Measurements from ENCODE around the gene USPL1.
"Not testable (repeated sequence)": the region's sequence is repeated elsewhere in the genome, so short reads cannot be mapped to it uniquely, and the experiment has no call there.

The USPL1 gene

DNA sequence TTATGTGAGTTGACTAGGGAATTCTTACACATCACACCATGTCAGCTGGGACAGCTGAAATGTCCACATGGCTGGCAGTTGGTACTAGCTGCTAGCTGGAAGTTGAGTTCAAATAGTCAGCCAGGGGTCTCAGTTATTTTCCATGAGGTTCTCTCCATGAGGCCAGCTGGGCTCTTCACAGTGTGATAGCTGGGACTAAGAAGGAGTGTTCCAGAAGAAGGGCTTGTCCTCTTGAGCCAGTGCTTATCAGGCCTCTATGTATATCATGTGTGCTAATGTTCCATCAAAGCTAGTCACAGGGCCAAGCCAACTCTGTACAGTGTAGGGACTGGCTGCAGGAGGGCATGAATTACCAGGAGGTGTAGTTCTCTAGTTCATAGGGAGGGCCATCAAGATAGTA lies 11.8 kb downstream of the USPL1 start:
- no peak overlapping the region for H3K27ac ChIP-seq (ENCODE audit: low read depth, low read length)
- H3K9ac ChIP-seq (ENCODE audit: low read length in 5 of 5), result no peak overlapping the region
- H3K9me3 ChIP-seq (ENCODE audit: control insufficient read depth in 5 of 5, low read length in 5 of 5), result no peaks in the 10 kb centered on the region
- H3K27me3 ChIP-seq (ENCODE audit: control insufficient read depth in 5 of 5, insufficient read depth in 4 of 5, low read length in 5 of 5), result no peaks in the 10 kb centered on the region
- H3K4me1 ChIP-seq (ENCODE audit: control insufficient read depth in 5 of 5, insufficient read depth in 5 of 5, low read length in 5 of 5), result peaks cover 0 to 15% (median 7%) of the 10 kb centered on the region in 5 donors
- H3K36me3 ChIP-seq (ENCODE audit: control insufficient read depth in 5 of 5, insufficient read depth in 5 of 5, low read length in 5 of 5), result peaks cover 14 to 39% (median 28%) of the 10 kb centered on the region in 5 donors
- H3K4me3 ChIP-seq (ENCODE audit: low read depth in 1 of 5, low read length in 5 of 5), result no peak overlapping the region

DNA sequence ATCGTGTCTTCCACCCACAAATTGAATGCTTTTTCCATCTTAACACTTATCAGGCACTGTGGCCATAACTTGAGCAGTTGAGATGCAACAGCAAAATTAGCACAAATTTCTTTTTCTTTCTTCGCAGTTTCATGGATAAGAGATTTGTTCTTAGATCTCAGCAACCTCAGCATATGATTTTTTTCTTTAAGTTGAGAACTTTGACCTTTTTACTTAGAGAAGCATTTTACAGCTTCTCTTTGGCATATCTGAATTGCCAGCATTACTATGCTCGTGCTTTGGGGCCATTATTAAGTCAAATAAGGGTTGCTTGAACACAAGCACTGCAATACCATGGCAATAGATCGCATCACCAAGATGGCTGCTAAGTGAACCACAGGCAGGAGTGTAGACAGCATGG lies 16.1 kb downstream of the USPL1 start:
- no peak overlapping the region for H3K4me3 ChIP-seq (ENCODE audit: low read depth in 1 of 5, low read length in 5 of 5)
- H3K27me3 ChIP-seq (ENCODE audit: control insufficient read depth in 5 of 5, insufficient read depth in 4 of 5, low read length in 5 of 5), result no peaks in the 10 kb centered on the region
- peaks cover 14 to 33% (median 21%) of the 10 kb centered on the region in 5 donors for H3K36me3 ChIP-seq (ENCODE audit: control insufficient read depth in 5 of 5, insufficient read depth in 5 of 5, low read length in 5 of 5)
- no peak overlapping the region for H3K27ac ChIP-seq (ENCODE audit: low read depth, low read length)
- no peaks in the 10 kb centered on the region for H3K9me3 ChIP-seq (ENCODE audit: control insufficient read depth in 5 of 5, low read length in 5 of 5)
- H3K9ac ChIP-seq (ENCODE audit: low read length in 5 of 5), result no peak overlapping the region
- peaks cover 3 to 41% (median 23%) of the 10 kb centered on the region in 5 donors for H3K4me1 ChIP-seq (ENCODE audit: control insufficient read depth in 5 of 5, insufficient read depth in 5 of 5, low read length in 5 of 5)

DNA sequence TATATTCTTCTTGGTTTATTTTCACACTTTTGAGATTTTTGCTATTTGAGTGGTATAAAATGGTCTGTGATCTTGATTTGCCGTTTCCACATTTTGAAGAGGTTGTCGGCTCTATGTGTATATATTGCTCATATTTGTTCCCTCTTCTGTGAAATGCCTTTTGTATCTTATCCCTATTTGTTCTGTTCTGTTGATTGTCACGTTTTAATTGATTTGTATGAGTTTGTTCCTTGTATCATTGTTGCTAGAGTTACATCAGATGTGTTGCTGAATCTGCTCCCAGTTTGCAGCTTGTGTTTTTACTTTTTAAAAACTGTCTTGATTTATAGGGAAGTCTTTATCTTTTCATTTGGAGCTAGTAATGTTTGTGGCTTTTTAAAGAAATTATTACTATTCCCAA lies 17.1 kb downstream of the USPL1 start:
- Histone ChIP-seq H3K4me1 (ENCODE audit: control insufficient read depth in 5 of 5, insufficient read depth in 5 of 5, low read length in 5 of 5) (peaks cover 3 to 34% (median 16%) of the 10 kb centered on the region in 5 donors), H3K9ac (ENCODE audit: low read length in 5 of 5) (no peak overlapping the region), H3K36me3 (ENCODE audit: control insufficient read depth in 5 of 5, insufficient read depth in 5 of 5, low read length in 5 of 5) (peaks cover 13 to 28% (median 18%) of the 10 kb centered on the region in 5 donors), H3K27ac (ENCODE audit: low read depth, low read length) (no peak overlapping the region), H3K4me3 (ENCODE audit: low read depth in 1 of 5, low read length in 5 of 5) (no peak overlapping the region), H3K9me3 (ENCODE audit: control insufficient read depth in 5 of 5, low read length in 5 of 5) (no peaks in the 10 kb centered on the region), H3K27me3 (ENCODE audit: control insufficient read depth in 5 of 5, insufficient read depth in 4 of 5, low read length in 5 of 5) (no peaks in the 10 kb centered on the region)

DNA sequence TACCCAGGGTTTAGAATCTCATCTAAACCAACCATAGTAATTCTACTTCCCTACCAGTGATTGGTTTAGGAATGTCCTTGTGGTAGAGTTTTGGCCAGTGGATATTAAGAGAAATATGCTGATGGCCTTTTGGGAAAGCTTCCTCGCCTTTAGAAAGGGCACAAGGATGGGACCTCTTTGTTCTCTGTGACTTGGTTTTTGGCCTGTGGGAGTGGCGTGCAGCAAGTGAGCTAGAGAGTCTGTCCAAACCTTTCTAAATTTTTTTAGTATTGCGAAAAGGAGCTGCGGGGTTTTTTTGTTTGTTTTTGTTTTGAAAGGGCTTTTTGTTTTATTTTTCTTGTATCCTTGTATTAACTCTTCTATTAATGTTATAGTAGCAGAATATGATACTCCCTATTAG lies 20.6 kb downstream of the USPL1 start:
- H3K4me1 ChIP-seq (ENCODE audit: control insufficient read depth in 5 of 5, insufficient read depth in 5 of 5, low read length in 5 of 5), result peaks cover 3 to 34% (median 16%) of the 10 kb centered on the region in 5 donors
- H3K27me3 ChIP-seq (ENCODE audit: control insufficient read depth in 5 of 5, insufficient read depth in 4 of 5, low read length in 5 of 5), result no peaks in the 10 kb centered on the region
- peaks cover 13 to 30% (median 20%) of the 10 kb centered on the region in 5 donors for H3K36me3 ChIP-seq (ENCODE audit: control insufficient read depth in 5 of 5, insufficient read depth in 5 of 5, low read length in 5 of 5)
- no peak overlapping the region for H3K4me3 ChIP-seq (ENCODE audit: low read depth in 1 of 5, low read length in 5 of 5)
- no peak overlapping the region for H3K9ac ChIP-seq (ENCODE audit: low read length in 5 of 5)
- no peaks in the 10 kb centered on the region for H3K9me3 ChIP-seq (ENCODE audit: control insufficient read depth in 5 of 5, low read length in 5 of 5)
- H3K27ac ChIP-seq (ENCODE audit: low read depth, low read length), result peak overlapping the region; percentile 9

DNA sequence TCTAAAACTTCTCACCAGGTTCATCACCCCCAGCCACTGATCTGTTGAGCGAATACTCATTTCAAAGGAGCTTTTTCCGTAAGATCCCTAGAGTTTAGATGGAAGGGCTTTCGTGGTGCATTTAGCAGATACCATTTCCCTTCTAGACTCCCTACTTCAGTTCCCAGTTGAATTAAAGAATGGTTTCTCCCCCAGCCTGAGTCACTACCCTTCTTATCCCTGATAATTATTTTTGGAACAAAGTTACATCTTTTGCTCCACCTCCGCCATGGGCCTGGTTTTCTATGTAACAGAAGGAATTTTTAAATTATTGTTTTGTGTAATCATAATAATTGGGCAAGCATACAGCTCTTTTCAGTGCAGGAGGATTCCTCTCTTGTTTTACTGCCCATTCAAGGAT lies 22.0 kb downstream of the USPL1 start:
- no peak overlapping the region for H3K27ac ChIP-seq (ENCODE audit: low read depth, low read length)
- peaks cover 16 to 39% (median 27%) of the 10 kb centered on the region in 5 donors for H3K36me3 ChIP-seq (ENCODE audit: control insufficient read depth in 5 of 5, insufficient read depth in 5 of 5, low read length in 5 of 5)
- H3K4me3 ChIP-seq (ENCODE audit: low read depth in 1 of 5, low read length in 5 of 5), result no peak overlapping the region
- no peaks in the 10 kb centered on the region for H3K9me3 ChIP-seq (ENCODE audit: control insufficient read depth in 5 of 5, low read length in 5 of 5)
- H3K4me1 ChIP-seq (ENCODE audit: control insufficient read depth in 5 of 5, insufficient read depth in 5 of 5, low read length in 5 of 5), result peaks cover 3 to 33% (median 15%) of the 10 kb centered on the region in 5 donors
- H3K27me3 ChIP-seq (ENCODE audit: control insufficient read depth in 5 of 5, insufficient read depth in 4 of 5, low read length in 5 of 5), result no peaks in the 10 kb centered on the region
- H3K9ac ChIP-seq (ENCODE audit: low read length in 5 of 5), result no peak overlapping the region

DNA sequence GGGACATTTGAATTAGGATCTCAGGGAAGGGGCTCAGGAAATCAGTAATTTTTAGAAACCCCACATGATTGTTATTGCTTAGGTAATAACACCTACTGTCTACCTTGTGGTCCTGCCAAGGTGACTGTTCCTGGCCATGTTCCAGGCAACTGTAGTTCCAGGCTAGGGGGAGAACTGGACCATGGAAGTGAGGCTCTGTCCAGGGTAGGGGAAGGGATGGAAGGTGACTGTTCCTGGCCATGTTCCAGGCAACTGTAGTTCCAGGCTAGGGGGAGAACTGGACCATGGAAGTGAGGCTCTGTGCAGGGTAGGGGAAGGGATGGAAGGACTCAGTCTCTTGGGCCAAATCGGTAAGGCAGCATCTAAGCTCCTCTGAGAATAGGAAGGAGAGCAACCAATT lies 23.5 kb downstream of the USPL1 start:
- not testable (repeated sequence) for H3K4me3 ChIP-seq (ENCODE audit: low read depth in 1 of 5, low read length in 5 of 5); H3K9me3 ChIP-seq (ENCODE audit: control insufficient read depth in 5 of 5, low read length in 5 of 5); H3K9ac ChIP-seq (ENCODE audit: low read length in 5 of 5); H3K27ac ChIP-seq (ENCODE audit: low read depth, low read length); H3K27me3 ChIP-seq (ENCODE audit: control insufficient read depth in 5 of 5, insufficient read depth in 4 of 5, low read length in 5 of 5)
- peaks cover 22 to 48% (median 33%) of the 10 kb centered on the region in 5 donors for H3K36me3 ChIP-seq (ENCODE audit: control insufficient read depth in 5 of 5, insufficient read depth in 5 of 5, low read length in 5 of 5)
- peaks cover 3 to 31% (median 16%) of the 10 kb centered on the region in 5 donors for H3K4me1 ChIP-seq (ENCODE audit: control insufficient read depth in 5 of 5, insufficient read depth in 5 of 5, low read length in 5 of 5)

DNA sequence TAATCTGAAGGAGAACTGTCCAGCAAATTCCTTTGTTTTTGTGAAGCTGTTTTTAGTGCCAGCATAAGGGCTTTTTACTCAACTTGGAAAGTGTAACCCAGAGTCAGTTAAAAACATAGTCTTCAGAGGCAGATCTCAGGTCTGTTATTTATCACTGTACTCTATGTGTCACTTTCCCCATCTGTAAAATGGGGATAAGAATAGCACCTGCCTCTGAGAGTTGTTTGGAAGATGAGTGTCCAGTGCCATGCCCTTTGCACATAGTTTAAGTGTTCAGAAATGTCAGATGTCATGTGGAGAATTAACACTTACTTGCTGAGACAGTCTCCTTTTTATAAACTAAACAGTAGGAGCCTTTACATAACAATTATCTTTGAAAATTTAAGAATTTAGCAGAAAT lies 27.9 kb downstream of the USPL1 start:
- Histone ChIP-seq H3K9ac (ENCODE audit: low read length in 5 of 5) (peak overlapping the region in 1 of 5 donors; percentile 32), H3K36me3 (ENCODE audit: control insufficient read depth in 5 of 5, insufficient read depth in 5 of 5, low read length in 5 of 5) (peaks cover 43 to 81% (median 69%) of the 10 kb centered on the region in 5 donors), H3K9me3 (ENCODE audit: control insufficient read depth in 5 of 5, low read length in 5 of 5) (no peaks in the 10 kb centered on the region), H3K4me1 (ENCODE audit: control insufficient read depth in 5 of 5, insufficient read depth in 5 of 5, low read length in 5 of 5) (peaks cover 0 to 17% (median 11%) of the 10 kb centered on the region in 5 donors), H3K4me3 (ENCODE audit: low read depth in 1 of 5, low read length in 5 of 5) (no peak overlapping the region), H3K27ac (ENCODE audit: low read depth, low read length) (peak overlapping the region; percentile 34), H3K27me3 (ENCODE audit: control insufficient read depth in 5 of 5, insufficient read depth in 4 of 5, low read length in 5 of 5) (no peaks in the 10 kb centered on the region)

DNA sequence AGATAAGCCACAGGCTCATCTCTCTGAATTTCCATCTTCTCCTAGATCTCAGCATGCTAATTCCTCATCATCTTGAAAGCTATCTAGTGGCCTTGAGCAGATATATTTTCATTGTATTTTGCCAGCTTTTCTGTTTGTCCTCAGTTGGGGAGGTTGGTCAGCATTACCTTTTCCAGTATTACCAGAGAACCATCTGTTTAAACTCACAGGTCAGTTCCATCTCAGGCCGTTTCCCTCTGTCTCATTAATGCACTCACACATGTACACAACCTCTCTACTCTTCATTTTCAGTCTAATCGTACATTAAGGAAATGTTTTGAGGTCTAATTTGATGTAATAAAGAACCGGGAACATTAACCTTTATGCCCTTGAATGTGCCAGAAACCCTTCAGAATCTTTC lies 29.7 kb downstream of the USPL1 start:
- H3K27me3 ChIP-seq (ENCODE audit: control insufficient read depth in 5 of 5, insufficient read depth in 4 of 5, low read length in 5 of 5), result no peaks in the 10 kb centered on the region
- H3K9ac ChIP-seq (ENCODE audit: low read length in 5 of 5), result no peak overlapping the region
- peaks cover 0 to 17% (median 11%) of the 10 kb centered on the region in 5 donors for H3K4me1 ChIP-seq (ENCODE audit: control insufficient read depth in 5 of 5, insufficient read depth in 5 of 5, low read length in 5 of 5)
- H3K9me3 ChIP-seq (ENCODE audit: control insufficient read depth in 5 of 5, low read length in 5 of 5), result no peaks in the 10 kb centered on the region
- peaks cover 47 to 77% (median 64%) of the 10 kb centered on the region in 5 donors for H3K36me3 ChIP-seq (ENCODE audit: control insufficient read depth in 5 of 5, insufficient read depth in 5 of 5, low read length in 5 of 5)
- no peak overlapping the region for H3K4me3 ChIP-seq (ENCODE audit: low read depth in 1 of 5, low read length in 5 of 5)
- H3K27ac ChIP-seq (ENCODE audit: low read depth, low read length), result no peak overlapping the region

DNA sequence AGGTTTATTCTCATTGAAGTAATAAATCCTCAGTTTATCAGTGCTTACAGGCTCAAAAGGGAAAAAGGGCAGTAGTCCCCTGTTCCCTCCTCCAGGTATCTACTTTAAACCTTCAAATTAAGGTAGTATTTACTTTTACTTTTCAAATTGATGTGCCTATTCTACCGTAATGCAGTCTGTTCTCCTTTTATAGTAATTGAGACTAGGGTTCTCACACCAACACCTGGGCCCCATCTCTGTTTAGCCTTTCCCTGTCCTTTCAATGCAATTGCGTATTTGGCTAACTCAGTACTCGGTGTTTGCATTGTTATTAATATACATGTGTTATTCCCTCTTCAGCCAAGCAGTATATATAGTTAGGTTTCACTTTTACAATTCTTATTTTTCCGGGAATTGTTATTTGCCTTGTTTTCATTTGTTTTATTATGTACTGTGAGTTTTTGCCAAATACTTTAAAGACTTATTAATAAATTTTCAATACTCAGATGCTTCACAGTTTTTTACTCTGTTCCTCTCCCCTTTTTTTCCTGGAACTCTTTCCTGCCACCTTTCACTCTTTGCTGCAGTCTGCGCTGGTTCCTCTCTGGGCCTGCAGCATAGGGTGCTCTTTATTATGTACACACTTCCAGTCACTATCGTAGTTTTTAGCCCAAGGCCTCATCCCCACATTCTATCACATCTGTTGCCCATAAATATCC lies 30.3 kb downstream of the USPL1 start:
- H3K9me3 ChIP-seq (ENCODE audit: control insufficient read depth in 5 of 5, low read length in 5 of 5), result no peaks in the 10 kb centered on the region
- no peaks in the 10 kb centered on the region for H3K27me3 ChIP-seq (ENCODE audit: control insufficient read depth in 5 of 5, insufficient read depth in 4 of 5, low read length in 5 of 5)
- H3K9ac ChIP-seq (ENCODE audit: low read length in 5 of 5), result no peak overlapping the region
- peaks cover 46 to 73% (median 61%) of the 10 kb centered on the region in 5 donors for H3K36me3 ChIP-seq (ENCODE audit: control insufficient read depth in 5 of 5, insufficient read depth in 5 of 5, low read length in 5 of 5)
- H3K4me3 ChIP-seq (ENCODE audit: low read depth in 1 of 5, low read length in 5 of 5), result no peak overlapping the region
- H3K4me1 ChIP-seq (ENCODE audit: control insufficient read depth in 5 of 5, insufficient read depth in 5 of 5, low read length in 5 of 5), result peaks cover 0 to 17% (median 11%) of the 10 kb centered on the region in 5 donors
- H3K27ac ChIP-seq (ENCODE audit: low read depth, low read length), result no peak overlapping the region

DNA sequence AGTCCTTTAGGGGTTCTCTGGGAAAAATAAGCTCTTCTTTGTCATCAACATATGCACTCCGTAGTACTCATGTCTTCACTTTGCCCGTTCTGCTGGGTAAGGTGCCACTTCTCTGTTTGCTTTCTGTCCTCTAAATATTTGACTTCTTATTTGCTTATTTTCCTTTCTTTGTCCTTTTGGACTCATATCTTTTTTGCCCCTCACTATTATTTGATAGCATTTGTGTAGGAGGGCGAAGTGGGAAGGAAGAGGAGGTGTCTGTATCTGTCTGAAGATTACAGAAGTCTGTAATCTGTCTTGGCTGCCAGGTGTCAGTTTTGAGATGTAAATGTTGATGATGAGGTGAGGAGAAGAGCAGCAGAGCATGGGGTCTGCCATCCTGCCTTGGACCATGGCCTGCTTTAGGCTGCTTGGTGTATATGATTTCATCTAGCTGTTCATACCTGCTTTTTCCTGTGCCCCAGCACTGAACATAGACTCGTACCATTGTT lies 30.8 kb downstream of the USPL1 start:
- Histone ChIP-seq H3K9me3 (ENCODE audit: control insufficient read depth in 5 of 5, low read length in 5 of 5) (no peaks in the 10 kb centered on the region), H3K4me3 (ENCODE audit: low read depth in 1 of 5, low read length in 5 of 5) (no peak overlapping the region), H3K9ac (ENCODE audit: low read length in 5 of 5) (no peak overlapping the region), H3K36me3 (ENCODE audit: control insufficient read depth in 5 of 5, insufficient read depth in 5 of 5, low read length in 5 of 5) (peaks cover 47 to 72% (median 56%) of the 10 kb centered on the region in 5 donors), H3K4me1 (ENCODE audit: control insufficient read depth in 5 of 5, insufficient read depth in 5 of 5, low read length in 5 of 5) (peaks cover 0 to 17% (median 11%) of the 10 kb centered on the region in 5 donors), H3K27ac (ENCODE audit: low read depth, low read length) (no peak overlapping the region), H3K27me3 (ENCODE audit: control insufficient read depth in 5 of 5, insufficient read depth in 4 of 5, low read length in 5 of 5) (no peaks in the 10 kb centered on the region)
